Peyer's patch (tissue), 4 donors: Measurements from ENCODE around the gene LRCH4.

Experiments used
- CTCF ChIP-seq, 6 experiments: fragments of 450-650 bp in 4 of 6; fragments of 200-600 bp in 2 of 6; sonication (generic) in 1 of 6; IDR thresholded peaks; one replicate each; pipeline ENCODE4 v1.5.1; 2017 to 2019; ENCODE audit warnings: antibody characterized with exemption in 6 of 6, mild to moderate bottlenecking in 3 of 6, moderate library complexity in 1 of 6
- POLR2A ChIP-seq, 2 donors: fragments of 450-650 bp; IDR thresholded peaks; one replicate each; pipeline ENCODE4 v1.5.1; 2017; ENCODE audit warnings: antibody characterized with exemption in 2 of 2, mild to moderate bottlenecking in 2 of 2, moderate library complexity in 2 of 2

- TF ChIP-seq CTCF (IDR thresholded peaks at IDR 0.05) (no peak), POLR2A (IDR thresholded peaks at IDR 0.05) (peak in 1 of 2 donors; percentile 24)
Measured at GRCh38 chr7:100626530-100627237, 40.8 kb upstream of the LRCH4 start.
